ENCODE results near the gene GPBP1L1.

The GPBP1L1 gene

DNA sequence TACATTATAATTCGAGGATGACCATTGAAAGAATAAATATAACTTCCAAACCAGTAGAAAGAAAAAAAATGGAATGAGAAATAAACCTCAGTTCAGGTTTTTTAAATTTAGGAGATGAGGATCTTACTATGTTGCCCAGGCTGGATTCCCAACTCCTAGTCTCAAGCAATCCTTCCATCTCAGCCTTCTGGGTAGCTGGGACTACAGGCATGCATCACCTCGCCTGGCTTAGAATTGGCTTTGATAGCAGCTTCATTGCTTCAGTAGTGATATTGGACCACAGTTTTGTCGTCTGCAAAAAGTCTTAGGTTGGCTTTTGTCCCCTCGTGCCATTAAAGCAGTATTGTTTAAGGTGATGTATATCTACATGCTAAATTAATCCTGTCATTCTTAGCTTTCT lies 99.6 kb downstream of the GPBP1L1 start:
- peak overlapping the region; percentile 88 for H3K4me3 ChIP-seq (replicated peaks; ENCODE audit: low read depth, low read length)

DNA sequence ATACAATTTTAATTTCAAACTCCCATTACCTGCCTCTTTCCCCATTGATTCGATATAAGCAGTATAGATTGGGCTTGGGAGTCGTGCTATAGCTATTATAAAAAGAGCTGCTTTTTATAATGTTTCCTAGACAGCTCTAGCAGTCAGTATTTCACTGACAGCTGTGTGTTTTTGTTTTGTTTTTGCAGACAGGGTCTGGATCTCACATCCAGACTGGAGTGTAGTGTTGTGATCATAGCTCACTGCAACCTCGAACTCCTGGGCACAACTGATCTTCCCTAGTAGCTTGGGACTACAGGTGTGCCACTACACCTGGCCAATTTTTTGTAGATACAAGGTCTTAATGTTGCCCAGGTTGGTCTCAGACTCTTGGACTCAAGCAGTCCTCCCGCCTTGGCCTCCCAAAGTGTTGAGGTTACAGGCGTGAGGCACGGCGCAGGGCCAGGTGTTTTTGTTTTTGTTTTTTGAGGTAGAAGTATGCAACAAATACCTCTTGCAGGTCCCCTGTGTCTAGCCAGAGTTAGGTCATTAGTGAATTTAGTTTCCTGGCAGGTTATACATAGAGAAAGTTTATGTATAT lies 100.7 kb downstream of the GPBP1L1 start:
- Histone ChIP-seq H3K4me3 (replicated peaks; ENCODE audit: low read depth, low read length) (peak overlapping the region; percentile 88), H3K36me3 (ENCODE audit: control insufficient read depth, insufficient read depth, low read length) (no peaks in the 10 kb centered on the region), H3K27me3 (replicated peaks; ENCODE audit: control insufficient read depth, insufficient read depth, low read length) (no peaks in the 10 kb centered on the region)
- TF ChIP-seq, protein P1, sequence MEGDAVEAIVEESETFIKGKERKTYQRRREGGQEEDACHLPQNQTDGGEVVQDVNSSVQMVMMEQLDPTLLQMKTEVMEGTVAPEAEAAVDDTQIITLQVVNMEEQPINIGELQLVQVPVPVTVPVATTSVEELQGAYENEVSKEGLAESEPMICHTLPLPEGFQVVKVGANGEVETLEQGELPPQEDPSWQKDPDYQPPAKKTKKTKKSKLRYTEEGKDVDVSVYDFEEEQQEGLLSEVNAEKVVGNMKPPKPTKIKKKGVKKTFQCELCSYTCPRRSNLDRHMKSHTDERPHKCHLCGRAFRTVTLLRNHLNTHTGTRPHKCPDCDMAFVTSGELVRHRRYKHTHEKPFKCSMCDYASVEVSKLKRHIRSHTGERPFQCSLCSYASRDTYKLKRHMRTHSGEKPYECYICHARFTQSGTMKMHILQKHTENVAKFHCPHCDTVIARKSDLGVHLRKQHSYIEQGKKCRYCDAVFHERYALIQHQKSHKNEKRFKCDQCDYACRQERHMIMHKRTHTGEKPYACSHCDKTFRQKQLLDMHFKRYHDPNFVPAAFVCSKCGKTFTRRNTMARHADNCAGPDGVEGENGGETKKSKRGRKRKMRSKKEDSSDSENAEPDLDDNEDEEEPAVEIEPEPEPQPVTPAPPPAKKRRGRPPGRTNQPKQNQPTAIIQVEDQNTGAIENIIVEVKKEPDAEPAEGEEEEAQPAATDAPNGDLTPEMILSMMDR (IDR thresholded peaks at IDR 0.05; ENCODE audit: insufficient read depth, low read length, poor library complexity, severe bottlenecking), result no peak
- DNase-seq (ENCODE audit: extremely low read depth, insufficient read length), result no peak

More for the DNA sequence above, 99.6 kb downstream of the GPBP1L1 start:
- TF ChIP-seq, protein P1 (IDR thresholded peaks at IDR 0.05; ENCODE audit: insufficient read depth, low read length, poor library complexity, severe bottlenecking), result no peak
- DNase-seq (ENCODE audit: extremely low read depth, insufficient read length), result no peak
- Histone ChIP-seq H3K36me3 (ENCODE audit: control insufficient read depth, insufficient read depth, low read length) (peaks cover 3% of the 10 kb centered on the region; the same call in 1 of the 2 replicates), H3K27me3 (replicated peaks; ENCODE audit: control insufficient read depth, insufficient read depth, low read length) (no peaks in the 10 kb centered on the region)

DNA sequence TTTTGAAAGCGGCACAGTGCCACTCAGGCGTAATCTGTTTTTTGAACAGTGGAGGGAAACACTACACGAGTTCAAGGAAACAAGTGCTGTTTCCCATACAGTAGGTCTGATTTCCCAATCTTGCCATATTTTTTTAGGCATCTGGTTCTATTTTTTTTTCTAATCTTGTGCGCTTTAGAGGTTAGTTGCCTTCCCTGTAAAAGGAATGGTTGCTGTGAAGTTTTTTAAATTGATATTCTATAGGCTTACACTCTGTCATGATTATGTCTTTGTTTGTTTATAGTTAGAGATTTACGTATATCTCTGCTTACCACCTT lies 101.3 kb downstream of the GPBP1L1 start:
- Histone ChIP-seq H3K36me3 (ENCODE audit: control insufficient read depth, insufficient read depth, low read length) (no peaks in the 10 kb centered on the region), H3K27me3 (replicated peaks; ENCODE audit: control insufficient read depth, insufficient read depth, low read length) (no peaks in the 10 kb centered on the region), H3K4me3 (replicated peaks; ENCODE audit: low read depth, low read length) (peak overlapping the region; percentile 88)
- DNase-seq (ENCODE audit: extremely low read depth, insufficient read length), result no peak
- TF ChIP-seq, protein P1 (IDR thresholded peaks at IDR 0.05; ENCODE audit: insufficient read depth, low read length, poor library complexity, severe bottlenecking), result no peak

DNA sequence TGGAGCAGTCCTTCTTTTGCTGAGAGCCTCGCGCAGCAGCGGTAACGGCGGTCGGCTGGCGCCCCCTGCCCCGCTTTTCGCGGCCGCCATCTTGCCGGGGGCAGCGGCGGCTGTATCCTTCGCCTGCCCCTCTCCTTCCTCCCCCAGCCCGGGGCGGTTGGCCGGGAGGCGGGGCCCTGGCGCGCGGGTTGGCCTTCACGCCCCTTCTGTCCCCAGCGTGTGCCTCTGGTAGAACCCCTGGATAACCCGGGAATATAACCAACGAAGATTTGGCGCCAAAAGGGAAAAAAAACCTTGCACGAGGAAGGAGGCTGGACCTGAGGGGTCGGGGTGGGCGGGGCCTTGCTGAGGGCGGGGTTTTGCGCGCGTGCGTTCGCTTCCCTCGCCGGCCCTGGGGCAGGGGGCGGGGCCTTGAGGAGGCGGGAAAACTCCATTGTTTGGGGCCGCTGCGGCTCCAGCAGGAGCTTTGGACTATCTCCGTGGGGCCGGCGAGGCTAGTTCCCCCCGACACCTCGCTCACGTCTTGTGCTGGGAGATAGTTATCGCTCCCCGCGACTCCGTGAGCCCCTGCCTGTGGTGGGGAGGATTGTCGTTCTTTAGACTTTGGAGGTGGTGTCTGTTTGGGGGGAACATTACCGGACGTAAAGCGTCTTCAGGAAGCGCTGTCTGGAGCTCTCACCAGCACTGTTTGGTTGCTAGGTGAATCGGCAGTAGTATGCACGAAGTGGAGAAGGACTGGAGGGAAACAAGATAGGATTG lies 101.8 kb downstream of the GPBP1L1 start:
- TF ChIP-seq, protein P1 (IDR thresholded peaks at IDR 0.05; ENCODE audit: insufficient read depth, low read length, poor library complexity, severe bottlenecking), result peak; percentile 6
- H3K27me3 ChIP-seq (replicated peaks; ENCODE audit: control insufficient read depth, insufficient read depth, low read length), result no peaks in the 10 kb centered on the region
- DNase-seq (ENCODE audit: extremely low read depth, insufficient read length), result peak; percentile 90
- H3K4me3 ChIP-seq (replicated peaks; ENCODE audit: low read depth, low read length), result peak overlapping the region; percentile 88
- H3K36me3 ChIP-seq (ENCODE audit: control insufficient read depth, insufficient read depth, low read length), result no peaks in the 10 kb centered on the region

DNA sequence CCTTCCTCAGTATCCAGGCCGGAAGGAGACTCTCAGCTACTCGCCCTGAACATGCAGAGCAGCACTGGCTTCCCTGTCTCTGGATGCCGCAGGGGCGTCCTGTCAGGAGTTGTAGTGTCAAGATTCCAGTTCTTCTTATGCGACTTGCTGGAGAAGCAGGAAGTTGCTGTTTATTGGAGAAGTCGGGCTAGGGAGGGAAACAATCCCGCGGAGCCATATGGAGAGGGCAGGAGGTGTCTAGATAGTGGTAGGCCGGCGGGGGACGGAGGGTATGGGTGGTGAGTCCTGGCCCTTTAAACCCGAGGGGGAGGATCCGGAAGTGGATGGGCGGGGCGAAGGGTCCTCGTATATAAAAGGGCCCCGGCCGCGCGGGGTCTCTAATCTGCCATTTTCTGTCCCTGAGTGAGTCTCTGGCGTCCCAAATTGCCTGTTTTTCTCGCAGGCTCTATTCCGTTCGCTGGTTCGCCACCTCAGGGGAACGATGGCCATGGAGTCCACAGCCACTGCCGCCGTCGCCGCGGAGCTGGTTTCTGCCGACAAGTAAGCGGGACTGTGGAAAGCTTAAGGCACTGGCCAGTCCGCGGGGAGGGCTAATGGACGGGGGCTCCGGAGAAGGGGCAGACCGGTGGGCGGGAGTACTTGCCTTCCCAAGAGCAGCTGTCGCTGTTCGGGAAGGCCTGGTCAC lies 102.5 kb downstream of the GPBP1L1 start, which contains the start of gene NASP:
NASP (plus strand) TSS at position 376 of the 685 bp plus-strand sequence; CDS start at position 482, 106 bp downstream.
- no peaks in the 10 kb centered on the region for H3K36me3 ChIP-seq (ENCODE audit: control insufficient read depth, insufficient read depth, low read length)
- peak; percentile 91 for DNase-seq (ENCODE audit: extremely low read depth, insufficient read length)
- TF ChIP-seq, protein P1 (IDR thresholded peaks at IDR 0.05; ENCODE audit: insufficient read depth, low read length, poor library complexity, severe bottlenecking), result no peak
- peak within 1 kb of the TSS; percentile 88 for H3K4me3 ChIP-seq (replicated peaks; ENCODE audit: low read depth, low read length)
- H3K27me3 ChIP-seq (replicated peaks; ENCODE audit: control insufficient read depth, insufficient read depth, low read length), result no peaks in the 10 kb centered on the region
